ENCODE measurements around the gene SH3GL3. TPM values are rescaled to one million over a fixed set of nuclear protein-coding genes. Genes with fewer than 3 reads are reported as not detected.

SH3GL3 gene
- total RNA-seq, 1 experiment from 2014 or later: 2.4 TPM

DNA sequence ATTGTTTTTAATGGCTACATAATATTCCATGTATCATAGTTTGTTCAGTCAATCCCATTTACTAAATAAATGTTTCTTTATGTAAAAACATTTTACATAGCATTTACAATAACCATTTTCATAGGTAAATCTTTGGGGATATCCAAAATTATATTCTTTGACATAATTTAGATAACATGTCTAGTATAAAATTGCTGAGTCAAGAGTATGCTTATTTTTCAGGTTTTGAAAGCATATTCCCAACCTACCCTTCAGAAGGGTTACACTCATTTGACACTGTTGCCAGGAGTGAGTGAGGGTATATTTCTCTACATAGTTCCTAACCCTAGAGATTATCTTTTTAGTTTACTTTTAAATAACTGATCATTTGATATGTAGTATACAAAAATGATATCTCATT lies 122.2 kb downstream of the SH3GL3 start:
- no peaks in the 10 kb centered on the region for H3K36me3 ChIP-seq
- peaks cover 2% of the 10 kb centered on the region; the same call in 1 of the 2 replicates for H3K27me3 ChIP-seq
- DNase-seq: no peak
- H3K4me3 ChIP-seq: no peak overlapping the region
- H3K9me3 ChIP-seq: no peaks in the 10 kb centered on the region

DNA sequence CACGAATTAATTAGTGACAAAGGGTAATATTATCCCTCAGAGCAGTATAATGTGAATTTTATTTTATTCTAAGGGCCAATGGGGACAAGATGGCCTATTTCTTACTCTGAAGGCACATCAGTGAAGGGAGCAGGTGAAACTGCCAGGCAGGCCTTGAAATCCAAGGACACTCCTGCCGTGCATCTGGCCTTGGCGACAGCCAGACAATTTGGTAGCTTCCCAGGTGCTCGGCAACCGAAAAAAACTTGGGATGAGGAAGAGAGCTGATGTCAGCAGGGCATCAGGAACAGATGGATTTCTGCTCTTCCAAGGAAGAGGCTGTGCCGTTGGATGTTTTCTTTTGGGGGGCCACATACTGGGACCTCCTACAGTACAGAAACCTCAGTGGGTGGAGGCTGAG lies 123.6 kb downstream of the SH3GL3 start:
- DNase-seq: no peak

DNA sequence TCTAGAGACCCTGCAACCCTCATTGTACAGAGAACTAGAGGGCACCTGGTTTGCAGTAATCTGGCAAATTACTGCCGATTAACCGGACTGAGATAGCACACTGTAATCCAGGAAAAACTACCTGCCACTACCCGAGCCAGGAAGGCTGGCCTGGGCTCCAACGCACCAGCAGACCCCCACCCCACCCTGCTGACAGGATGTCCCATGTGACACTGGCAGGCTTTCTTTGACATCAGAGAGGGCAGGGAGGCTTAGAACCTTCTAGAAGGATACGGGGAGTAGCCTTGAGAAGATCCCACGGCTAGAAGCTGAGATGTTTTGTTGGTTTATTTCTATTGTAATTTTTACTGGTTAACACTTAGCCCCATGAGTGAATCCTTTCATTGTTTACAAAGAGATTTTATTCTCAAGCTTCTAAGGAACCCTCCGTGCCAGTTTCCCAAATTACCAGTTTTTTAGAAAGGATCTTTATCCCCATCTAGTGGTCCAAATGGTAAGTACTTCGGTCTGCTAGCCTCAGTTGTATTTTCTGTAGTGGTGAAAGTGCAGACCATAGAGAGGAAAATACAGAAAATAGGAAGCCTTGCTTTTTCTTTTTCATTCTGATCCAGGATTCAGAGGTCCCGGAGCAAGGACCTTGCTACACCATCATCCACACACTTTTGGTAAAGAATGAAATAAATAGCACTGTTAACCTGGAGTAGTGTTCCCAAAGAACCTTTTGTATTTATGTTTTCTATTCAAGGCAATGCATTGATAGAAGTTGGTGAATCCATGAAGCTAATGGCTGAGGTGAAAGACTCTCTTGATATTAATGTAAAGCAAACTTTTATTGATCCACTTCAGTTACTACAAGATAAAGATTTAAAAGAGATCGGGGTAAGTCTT lies 124.9 kb downstream of the SH3GL3 start:
- no peak for DNase-seq
- H3K9me3 ChIP-seq: no peaks in the 10 kb centered on the region

More for the DNA sequence above, 123.6 kb downstream of the SH3GL3 start:
- Histone ChIP-seq H3K36me3 (no peaks in the 10 kb centered on the region), H3K4me3 (no peak overlapping the region), H3K9me3 (no peaks in the 10 kb centered on the region), H3K27me3 (no peaks in the 10 kb centered on the region)

GRCh38 chr15:83574345-83574744 lies 127.2 kb downstream of the SH3GL3 start:
- no peaks in the 10 kb centered on the region for H3K9me3 ChIP-seq
- H3K36me3 ChIP-seq: no peaks in the 10 kb centered on the region
- H3K4me3 ChIP-seq: no peak overlapping the region
- no peaks in the 10 kb centered on the region for H3K27me3 ChIP-seq
- no peak for DNase-seq

More for the DNA sequence above, 124.9 kb downstream of the SH3GL3 start:
- Histone ChIP-seq H3K4me3 (no peak overlapping the region), H3K27me3 (no peaks in the 10 kb centered on the region), H3K36me3 (no peaks in the 10 kb centered on the region)

- H3K36me3 ChIP-seq: no peaks in the 10 kb centered on the region
- no peaks in the 10 kb centered on the region for H3K9me3 ChIP-seq
These were observed 131.6 kb downstream of the SH3GL3 start for GRCh38 chr15:83578691-83579090.

DNA sequence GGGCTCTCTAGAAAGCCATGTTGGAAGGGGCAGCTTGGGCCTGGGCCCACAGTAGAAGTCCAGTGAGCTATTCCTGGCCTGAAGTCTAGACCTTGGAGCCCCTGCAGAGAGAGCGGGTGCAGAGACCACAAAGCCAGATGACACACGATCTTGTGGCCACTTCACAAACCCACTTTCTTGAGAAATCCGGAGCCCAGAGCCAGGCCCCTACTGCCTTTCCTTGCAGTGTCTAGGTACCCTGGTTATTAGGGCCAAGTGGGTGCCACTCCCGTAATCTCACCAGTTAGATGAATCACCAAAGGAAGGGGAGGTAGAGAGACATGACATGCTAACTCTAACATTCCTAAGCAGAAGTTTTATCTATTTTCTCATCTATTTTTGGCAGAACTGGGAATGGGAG lies 134.2 kb downstream of the SH3GL3 start:
- peak; percentile 80 for DNase-seq
- Histone ChIP-seq H3K9me3 (no peaks in the 10 kb centered on the region), H3K27me3 (no peaks in the 10 kb centered on the region), H3K36me3 (no peaks in the 10 kb centered on the region), H3K4me3 (no peak overlapping the region)

More at GRCh38 chr15:83578691-83579090, 131.6 kb downstream of the SH3GL3 start:
- Histone ChIP-seq H3K27me3 (no peaks in the 10 kb centered on the region), H3K4me3 (no peak overlapping the region)
- DNase-seq: no peak

- H3K9me3 ChIP-seq: no peaks in the 10 kb centered on the region
- H3K4me3 ChIP-seq: no peak overlapping the region
- DNase-seq: no peak
- H3K36me3 ChIP-seq: no peaks in the 10 kb centered on the region
- no peaks in the 10 kb centered on the region for H3K27me3 ChIP-seq
These were observed 135.2 kb downstream of the SH3GL3 start for GRCh38 chr15:83582381-83582780.

GRCh38 chr15:83585601-83586335 lies 138.6 kb downstream of the SH3GL3 start:
- no peak for DNase-seq
- Histone ChIP-seq H3K36me3 (no peaks in the 10 kb centered on the region), H3K9me3 (no peaks in the 10 kb centered on the region), H3K27me3 (no peaks in the 10 kb centered on the region), H3K4me3 (no peak overlapping the region)

DNA sequence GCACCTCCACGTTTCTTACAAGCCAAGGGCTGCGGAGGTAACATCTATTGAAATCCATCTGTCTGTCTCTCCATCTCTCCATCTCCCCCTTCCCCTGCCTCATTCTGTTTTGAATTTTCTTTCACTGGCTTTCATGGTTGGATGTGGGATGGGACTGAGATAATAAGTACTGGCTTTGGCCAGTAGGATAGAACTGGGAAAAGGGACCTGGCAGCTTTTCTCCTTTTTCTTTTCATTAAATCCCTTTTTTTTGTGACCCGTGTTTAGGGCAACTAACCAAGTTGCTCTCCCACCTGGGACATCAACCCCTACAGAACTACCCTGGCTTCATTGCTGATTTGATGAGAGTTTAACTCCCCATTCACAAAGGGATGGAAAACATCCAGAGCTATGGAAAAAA lies 139.9 kb downstream of the SH3GL3 start:
- DNase-seq: no peak
- no peaks in the 10 kb centered on the region for H3K9me3 ChIP-seq
- H3K27me3 ChIP-seq: no peaks in the 10 kb centered on the region
- no peaks in the 10 kb centered on the region for H3K36me3 ChIP-seq
- H3K4me3 ChIP-seq: no peak overlapping the region

DNA sequence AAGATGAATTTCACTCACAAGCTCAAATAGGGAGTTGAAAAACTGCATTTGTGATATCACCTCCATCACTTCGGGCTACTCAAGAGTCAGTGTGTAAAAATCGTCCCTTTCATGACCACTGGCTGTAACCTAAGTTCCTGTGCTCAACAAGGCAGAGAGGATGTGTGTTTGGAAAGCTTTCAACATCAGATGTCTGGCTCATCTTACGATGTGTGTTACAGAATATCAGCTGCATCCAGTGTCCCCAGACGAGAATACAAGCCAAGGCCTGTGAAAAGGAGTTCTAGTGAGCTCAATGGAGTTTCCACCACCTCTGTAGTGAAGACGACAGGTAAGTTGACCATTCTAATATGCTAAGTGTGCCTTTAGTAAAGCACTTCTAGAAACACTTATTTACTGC lies 141.3 kb downstream of the SH3GL3 start:
- no peaks in the 10 kb centered on the region for H3K9me3 ChIP-seq
- no peaks in the 10 kb centered on the region for H3K27me3 ChIP-seq
- no peak for DNase-seq

GRCh38 chr15:83592370-83593040 lies 145.4 kb downstream of the SH3GL3 start:
- no peaks in the 10 kb centered on the region for H3K27me3 ChIP-seq
- no peaks in the 10 kb centered on the region for H3K9me3 ChIP-seq
- no peak overlapping the region for H3K4me3 ChIP-seq
- no peak for DNase-seq
- no peaks in the 10 kb centered on the region for H3K36me3 ChIP-seq

More for the DNA sequence above, 141.3 kb downstream of the SH3GL3 start:
- Histone ChIP-seq H3K36me3 (no peaks in the 10 kb centered on the region), H3K4me3 (no peak overlapping the region)

DNA sequence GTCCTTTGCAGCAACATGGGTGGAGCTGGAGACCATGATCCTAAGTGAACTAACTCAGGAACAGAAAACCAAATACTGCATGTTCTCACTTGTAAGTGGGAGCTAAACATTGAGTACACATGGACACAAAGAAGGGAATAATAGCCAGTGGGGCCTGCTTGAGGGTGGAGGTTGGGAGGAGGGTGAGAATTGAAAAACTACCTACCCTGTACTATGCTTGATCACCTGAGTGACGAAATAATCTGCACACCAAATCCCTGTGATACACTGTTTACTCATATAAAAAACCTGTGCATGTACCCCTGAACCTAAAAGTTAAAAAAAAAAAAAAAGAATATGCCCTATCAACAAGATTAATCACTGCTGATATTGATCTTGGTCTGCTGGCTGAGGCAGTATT lies 148.1 kb downstream of the SH3GL3 start:
- H3K36me3 ChIP-seq: no peaks in the 10 kb centered on the region
- no peaks in the 10 kb centered on the region for H3K27me3 ChIP-seq
- DNase-seq: no peak
- no peak overlapping the region for H3K4me3 ChIP-seq
- H3K9me3 ChIP-seq: no peaks in the 10 kb centered on the region; the same call in 1 of the 2 replicates

GRCh38 chr15:83598031-83598430 lies 150.9 kb downstream of the SH3GL3 start:
- DNase-seq: no peak
- Histone ChIP-seq H3K36me3 (no peaks in the 10 kb centered on the region), H3K4me3 (no peak overlapping the region), H3K27me3 (no peaks in the 10 kb centered on the region), H3K9me3 (peaks cover 8% of the 10 kb centered on the region; the same call in 1 of the 2 replicates)

GRCh38 chr15:83602021-83602420 lies 154.9 kb downstream of the SH3GL3 start:
- H3K27me3 ChIP-seq: 0 out of 2 replicates have a peak, but pooled peaks cover 2% of the 10 kb centered on the region
- H3K4me3 ChIP-seq: no peak overlapping the region
- no peaks in the 10 kb centered on the region for H3K36me3 ChIP-seq
- DNase-seq: no peak
- H3K9me3 ChIP-seq: peaks cover 8% of the 10 kb centered on the region; the same call in 1 of the 2 replicates

GRCh38 chr15:83604549-83604948 lies 157.4 kb downstream of the SH3GL3 start:
- no peak for DNase-seq
- no peaks in the 10 kb centered on the region for H3K36me3 ChIP-seq
- 0 out of 2 replicates have a peak, but pooled peaks cover 2% of the 10 kb centered on the region for H3K27me3 ChIP-seq
- H3K4me3 ChIP-seq: no peak overlapping the region
- H3K9me3 ChIP-seq: peaks cover 8% of the 10 kb centered on the region; the same call in 1 of the 2 replicates

DNA sequence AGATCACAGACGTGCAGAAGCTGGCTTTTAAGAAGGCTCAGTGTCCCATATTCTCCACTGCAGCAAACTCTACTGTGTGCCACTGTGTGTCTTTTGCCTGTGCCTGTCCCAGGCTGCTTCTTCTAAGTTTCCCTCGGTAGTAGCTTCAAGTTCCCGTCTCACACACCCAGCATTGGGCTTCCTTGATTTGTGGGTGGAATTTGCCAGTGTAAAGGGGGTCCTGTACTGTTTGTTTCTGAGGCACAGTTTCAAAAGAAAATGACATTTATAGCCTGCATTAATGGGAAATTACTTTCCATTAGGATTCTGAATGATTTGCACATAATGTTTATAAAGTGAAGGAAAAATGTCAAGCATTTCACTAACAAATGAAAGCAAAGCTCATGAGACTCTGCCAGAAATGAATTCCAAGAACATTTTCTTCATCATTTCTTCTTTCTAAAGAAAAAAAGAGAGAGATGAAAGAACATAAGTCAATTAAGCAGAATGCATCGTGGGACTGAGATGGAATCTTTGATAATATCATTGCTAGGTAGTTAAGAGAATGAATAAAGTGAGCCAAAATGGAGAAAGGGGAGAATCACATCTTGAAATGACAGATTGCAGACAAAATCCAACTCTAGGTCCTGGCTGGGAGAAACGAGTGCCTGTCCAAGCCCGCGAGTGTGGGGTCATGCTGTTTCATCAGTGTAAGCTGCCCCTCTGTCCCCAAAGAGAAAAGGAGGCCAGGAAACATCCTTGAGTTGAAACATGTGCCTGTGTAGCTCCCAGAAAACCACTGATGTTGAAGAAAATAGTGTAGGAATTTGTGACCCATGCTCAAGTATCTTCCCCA lies 158.2 kb downstream of the SH3GL3 start:
- H3K9me3 ChIP-seq: peaks cover 8% of the 10 kb centered on the region; the same call in 1 of the 2 replicates
- 0 out of 2 replicates have a peak, but pooled peaks cover 2% of the 10 kb centered on the region for H3K27me3 ChIP-seq
- no peaks in the 10 kb centered on the region for H3K36me3 ChIP-seq
- DNase-seq: no peak
- H3K4me3 ChIP-seq: no peak overlapping the region

All from MG63 (cell line).